Measurements from ENCODE around the gene MLXIPL. TPM values are rescaled to one million over a fixed set of nuclear protein-coding genes. Genes with fewer than 3 reads are reported as not detected.
"Not testable (repeated sequence)": the region's sequence is repeated elsewhere in the genome, so short reads cannot be mapped to it uniquely, and the experiment has no call there.

Gene MLXIPL
- total RNA-seq, 2 donors from 2014 or later: 39.7 to 58.0 TPM

GRCh38 chr7:73556208-73557107 lies 67.9 kb downstream of the MLXIPL start:
- Mint-ChIP-seq H3K4me1 (peaks cover 11% of the 10 kb centered on the region), H3K4me3 (peak overlapping the region; percentile 77), H3K27ac (peak overlapping the region; percentile 89), H3K27me3 (ENCODE audit: insufficient read depth) (peaks cover 23% of the 10 kb centered on the region), H3K36me3 (ENCODE audit: low read depth) (peaks cover 22% of the 10 kb centered on the region), H3K9me3 (no peaks in the 10 kb centered on the region)
- H3K9me3 ChIP-seq (ENCODE audit: control insufficient read depth, low read length): no peaks in the 10 kb centered on the region
- H3K36me3 ChIP-seq (ENCODE audit: control insufficient read depth, insufficient read depth, low read length): peaks cover 18% of the 10 kb centered on the region
- WGBS, 2 experiments (ENCODE audit: insufficient coverage in 1 of 2, insufficient read length in 1 of 2): 46 to 60% methylated on average over 19 to 28 of the region's 28 CpGs
- no peaks in the 10 kb centered on the region for H3K4me1 ChIP-seq (ENCODE audit: control insufficient read depth, insufficient read depth, low read length)
- TF ChIP-seq CTCF (conservative IDR thresholded peaks at IDR 0.05): no peak
- H3K9ac ChIP-seq (ENCODE audit: extremely low read depth, low read length, poor library complexity, severe bottlenecking): peak overlapping the region; percentile 75
- H3K27me3 ChIP-seq (ENCODE audit: control insufficient read depth, insufficient read depth, low read length, poor library complexity, severe bottlenecking): no peaks in the 10 kb centered on the region
- H3K4me3 ChIP-seq (ENCODE audit: low read length): peak overlapping the region; percentile 97
- DNase-seq: no peak
- H3K27ac ChIP-seq (ENCODE audit: low read depth, low read length): peak overlapping the region; percentile 80

GRCh38 chr7:73555411-73555982 lies 68.8 kb downstream of the MLXIPL start:
- no peaks in the 10 kb centered on the region for H3K4me1 ChIP-seq (ENCODE audit: control insufficient read depth, insufficient read depth, low read length)
- Mint-ChIP-seq H3K27me3 (ENCODE audit: insufficient read depth) (peaks cover 20% of the 10 kb centered on the region), H3K27ac (peak overlapping the region; percentile 63), H3K4me1 (peaks cover 11% of the 10 kb centered on the region), H3K4me3 (peak overlapping the region; percentile 77), H3K36me3 (ENCODE audit: low read depth) (peaks cover 29% of the 10 kb centered on the region), H3K9me3 (no peaks in the 10 kb centered on the region)
- H3K27ac ChIP-seq (ENCODE audit: low read depth, low read length): no peak overlapping the region
- H3K27me3 ChIP-seq (ENCODE audit: control insufficient read depth, insufficient read depth, low read length, poor library complexity, severe bottlenecking): no peaks in the 10 kb centered on the region
- no peaks in the 10 kb centered on the region for H3K9me3 ChIP-seq (ENCODE audit: control insufficient read depth, low read length)
- TF ChIP-seq CTCF (conservative IDR thresholded peaks at IDR 0.05): no peak
- DNase-seq: no peak
- 94 to 96% methylated on average over 4 to 6 of the region's 6 CpGs for WGBS, 2 experiments (ENCODE audit: insufficient coverage in 1 of 2, insufficient read length in 1 of 2)
- peak overlapping the region; percentile 97 for H3K4me3 ChIP-seq (ENCODE audit: low read length)
- peaks cover 26% of the 10 kb centered on the region for H3K36me3 ChIP-seq (ENCODE audit: control insufficient read depth, insufficient read depth, low read length)
- H3K9ac ChIP-seq (ENCODE audit: extremely low read depth, low read length, poor library complexity, severe bottlenecking): no peak overlapping the region

GRCh38 chr7:73550093-73550492 lies 74.2 kb downstream of the MLXIPL start:
- not testable (repeated sequence) for H3K9me3 Mint-ChIP-seq

More at GRCh38 chr7:73550093-73550492, 74.2 kb downstream of the MLXIPL start:
- H3K4me1 Mint-ChIP-seq; DNase-seq; H3K9ac ChIP-seq (ENCODE audit: extremely low read depth, low read length, poor library complexity, severe bottlenecking); H3K4me3 Mint-ChIP-seq; H3K27me3 Mint-ChIP-seq (ENCODE audit: insufficient read depth); H3K9me3 ChIP-seq (ENCODE audit: control insufficient read depth, low read length); H3K4me1 ChIP-seq (ENCODE audit: control insufficient read depth, insufficient read depth, low read length); H3K27me3 ChIP-seq (ENCODE audit: control insufficient read depth, insufficient read depth, low read length, poor library complexity, severe bottlenecking); H3K4me3 ChIP-seq (ENCODE audit: low read length); H3K27ac Mint-ChIP-seq; H3K27ac ChIP-seq (ENCODE audit: low read depth, low read length): not testable (repeated sequence)
- WGBS, 2 experiments (ENCODE audit: insufficient coverage in 1 of 2, insufficient read length in 1 of 2): 96 to 98% methylated on average over 5 of the region's 5 CpGs
- H3K36me3 Mint-ChIP-seq (ENCODE audit: low read depth): peaks cover 55% of the 10 kb centered on the region
- H3K36me3 ChIP-seq (ENCODE audit: control insufficient read depth, insufficient read depth, low read length): peaks cover 71% of the 10 kb centered on the region
